Amniotic stem cell (primary cell): Measurements from ENCODE around the gene SLC34A3.

Experiments used
- DNase-seq: peaks from one replicate; lab custom pipeline; 2025; lab: John Stamatoyannopoulos, UW

SLC34A3 gene

DNA sequence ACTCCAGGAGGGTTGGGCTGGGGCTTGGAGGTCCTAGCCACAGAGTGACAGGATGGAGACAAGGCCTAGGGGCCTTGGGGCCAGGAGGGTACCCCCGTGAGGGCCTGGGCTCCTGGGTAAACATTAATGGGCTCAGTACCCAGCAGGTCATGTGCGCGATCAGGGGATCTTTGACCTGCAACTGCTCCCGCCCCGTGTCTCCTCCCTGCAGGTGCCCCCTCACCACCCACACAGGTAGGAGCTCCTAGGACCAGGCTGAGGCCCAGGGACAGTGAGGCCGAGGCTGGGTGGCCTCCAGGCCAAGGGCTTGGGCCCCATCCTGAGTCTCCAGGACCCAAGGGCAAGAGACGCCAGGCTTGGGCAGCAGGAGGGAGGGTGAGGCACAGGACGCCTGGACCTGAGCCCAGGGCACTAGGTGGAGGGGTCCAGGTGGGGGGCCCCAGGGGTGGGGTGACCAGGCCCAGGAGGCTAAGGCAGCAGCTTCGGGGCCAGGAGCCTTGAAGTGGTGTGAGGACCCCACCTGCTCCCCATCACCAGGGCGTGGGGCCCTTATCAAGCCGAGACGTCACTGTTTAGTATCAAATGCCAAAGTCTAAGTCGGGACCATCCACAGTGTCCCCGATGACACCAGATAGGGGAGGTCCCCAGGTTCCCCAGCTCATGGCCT, at the start of gene SLC34A3:
Gene SLC34A3, plus strand, starts transcription at position 197 of the 667 bp plus-strand sequence. CDS start 802 bp downstream, outside the sequence.
- DNase-seq, result no peak

DNA sequence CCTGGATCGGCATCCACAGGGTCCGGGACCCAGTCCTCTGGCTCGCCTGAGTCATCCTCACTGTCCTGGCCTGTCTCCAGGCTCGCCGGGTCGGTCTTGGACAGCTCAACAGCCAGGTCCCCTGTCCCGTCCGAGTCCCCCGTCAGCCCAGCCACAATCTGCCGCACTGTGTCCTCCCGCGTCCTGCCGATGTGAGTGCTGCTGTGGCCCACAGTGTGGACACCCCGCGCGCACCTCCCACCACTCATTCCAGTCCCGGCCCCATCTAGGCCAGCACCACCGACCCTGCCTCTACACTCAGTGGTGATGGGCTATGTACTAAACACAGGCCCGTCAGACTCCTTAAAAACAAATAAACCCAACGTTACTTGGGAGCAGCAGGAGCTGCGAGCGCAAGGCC, 49.0 kb upstream of the SLC34A3 start:
- no peak for DNase-seq

DNA sequence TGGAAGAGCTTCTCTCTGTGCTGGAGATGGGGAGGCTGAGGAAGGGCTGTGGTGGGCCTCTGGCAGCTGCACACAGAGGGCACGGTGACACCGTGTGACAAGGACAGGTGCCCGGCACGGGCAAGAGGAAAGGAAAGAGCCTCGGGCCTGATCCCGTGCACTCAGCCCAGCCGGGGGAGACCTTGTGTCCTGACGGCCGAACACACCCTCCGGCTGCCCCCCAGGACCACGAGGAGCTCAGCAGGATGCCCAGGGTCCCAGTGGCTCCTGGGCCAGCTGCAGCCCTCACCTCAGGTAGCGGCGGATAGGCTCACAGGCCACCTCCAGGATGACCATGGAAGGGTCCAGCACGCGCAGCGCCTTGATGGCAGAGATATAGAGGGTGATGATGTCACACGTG, 47.9 kb upstream of the SLC34A3 start:
- no peak for DNase-seq

DNA sequence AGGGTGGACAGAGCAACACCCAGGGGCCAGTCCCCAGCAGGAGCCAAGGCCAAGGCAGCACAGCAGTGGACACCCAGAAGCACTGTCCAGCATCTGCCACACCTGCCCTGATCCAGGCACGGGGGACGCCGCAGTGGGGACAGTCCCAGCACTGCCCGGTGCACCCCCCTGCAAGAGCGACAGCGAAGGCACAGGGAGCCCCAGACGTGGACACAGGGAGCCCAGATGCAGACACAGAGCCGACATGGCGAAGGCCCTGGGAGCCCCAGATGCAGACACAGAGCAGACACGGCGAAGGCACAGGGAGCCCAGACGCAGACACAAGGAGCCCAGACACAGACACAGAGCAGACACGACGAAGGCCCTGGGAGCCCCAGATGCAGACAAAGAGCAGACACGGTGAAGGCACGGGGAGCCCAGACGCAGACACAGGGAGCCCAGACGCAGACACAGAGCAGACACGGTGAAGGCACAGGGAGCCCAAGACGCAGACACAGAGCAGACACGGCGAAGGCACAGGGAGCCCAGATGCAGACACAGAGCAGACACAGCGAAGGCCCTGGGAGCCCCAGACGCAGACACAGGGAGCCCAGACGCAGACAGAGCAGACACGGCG, 46.6 kb upstream of the SLC34A3 start:
- DNase-seq, result no peak

DNA sequence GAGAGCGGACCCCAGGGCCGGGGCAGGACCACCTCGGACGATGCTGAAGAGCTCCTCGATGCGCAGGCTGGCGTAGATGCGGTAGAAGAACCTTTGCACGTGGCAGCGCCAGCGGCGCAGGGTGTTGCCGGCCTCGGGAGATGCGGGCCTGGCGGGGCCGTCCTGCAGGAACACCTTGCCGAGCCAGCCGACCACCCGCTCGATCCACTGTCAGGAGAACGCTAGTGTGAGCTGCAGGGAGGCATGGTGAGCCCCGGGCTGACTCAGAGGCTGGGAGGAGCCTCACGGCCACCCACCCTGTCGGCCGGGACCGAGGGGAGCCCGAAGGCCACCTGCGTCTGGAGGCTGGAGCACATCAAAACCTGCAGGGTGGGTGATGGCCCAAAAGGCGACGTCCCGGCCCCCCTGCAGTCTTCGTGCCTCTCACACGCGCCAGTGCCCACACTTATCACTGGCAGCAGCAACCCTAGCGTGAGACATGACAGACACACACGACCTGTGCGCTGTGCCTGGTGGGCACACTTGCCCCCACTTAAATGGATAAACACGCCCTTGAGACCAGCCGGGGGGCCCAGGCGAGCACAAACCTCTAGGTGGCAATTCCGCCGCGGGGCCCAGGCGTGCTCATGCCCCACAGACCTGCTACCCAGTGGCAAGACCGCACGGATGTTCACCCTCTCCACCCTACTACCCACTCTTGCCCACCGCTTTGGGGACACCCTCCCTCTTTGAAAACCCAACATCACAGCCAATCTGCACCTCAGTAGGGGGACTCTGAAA, 45.6 kb upstream of the SLC34A3 start:
- DNase-seq, result no peak

DNA sequence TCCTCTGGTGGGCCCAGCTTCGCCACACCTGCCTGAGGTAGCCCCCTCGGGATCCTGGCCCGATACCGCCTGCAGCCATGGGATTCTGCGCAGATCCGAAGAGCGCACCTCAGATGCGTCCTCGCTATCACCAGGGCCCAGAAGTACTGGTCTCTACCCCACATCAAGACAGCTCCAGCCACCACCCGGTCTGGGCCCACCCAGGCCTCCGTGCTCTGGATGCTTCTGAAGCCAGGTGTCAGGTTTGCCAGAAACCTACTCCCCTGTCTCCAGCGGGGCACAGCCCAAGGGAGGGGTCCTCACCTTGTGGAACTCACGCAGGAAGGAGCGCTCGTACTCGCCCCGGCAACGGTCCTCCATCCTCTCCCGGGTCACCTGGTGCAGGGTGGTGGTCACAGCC, 44.8 kb upstream of the SLC34A3 start:
- no peak for DNase-seq

DNA sequence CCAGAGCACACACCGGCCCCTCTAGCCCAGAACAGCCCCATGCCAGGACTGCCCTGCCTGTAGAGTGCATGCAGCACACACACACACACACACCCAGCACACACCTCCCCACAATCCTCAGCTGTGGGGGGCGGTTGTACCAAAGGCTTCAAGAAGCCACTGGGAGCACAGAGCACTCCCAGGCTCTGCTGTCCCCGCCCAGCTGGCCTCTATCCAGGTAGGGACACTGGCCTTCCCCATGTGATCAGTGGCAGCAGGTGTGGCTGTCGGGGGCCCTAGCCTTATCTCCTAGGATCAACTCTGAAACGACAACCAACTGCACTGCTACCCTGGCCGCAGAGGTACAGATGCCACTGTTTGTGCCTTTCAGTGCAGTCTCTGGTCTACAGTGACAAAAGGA, 44.3 kb upstream of the SLC34A3 start:
- DNase-seq, result no peak

DNA sequence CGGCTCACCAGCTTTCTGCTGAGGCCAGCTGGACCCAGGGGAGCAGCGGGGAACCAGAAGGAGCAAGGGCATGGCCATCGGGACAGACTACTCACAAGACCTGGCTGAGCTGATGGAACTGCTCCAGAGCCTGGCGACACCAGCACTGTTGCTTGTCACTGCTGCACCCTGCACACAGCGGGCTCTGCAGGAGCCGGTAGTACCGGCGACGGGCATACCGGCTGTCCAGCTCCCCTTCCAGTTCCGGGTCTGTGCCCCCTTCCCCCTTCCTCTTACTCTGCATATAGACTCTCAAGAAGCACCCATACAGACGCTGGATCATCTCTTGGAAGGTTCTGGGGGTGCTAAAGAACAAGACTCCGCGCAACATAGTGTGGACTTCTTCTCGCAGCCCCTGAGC, 43.3 kb upstream of the SLC34A3 start:
- no peak for DNase-seq

DNA sequence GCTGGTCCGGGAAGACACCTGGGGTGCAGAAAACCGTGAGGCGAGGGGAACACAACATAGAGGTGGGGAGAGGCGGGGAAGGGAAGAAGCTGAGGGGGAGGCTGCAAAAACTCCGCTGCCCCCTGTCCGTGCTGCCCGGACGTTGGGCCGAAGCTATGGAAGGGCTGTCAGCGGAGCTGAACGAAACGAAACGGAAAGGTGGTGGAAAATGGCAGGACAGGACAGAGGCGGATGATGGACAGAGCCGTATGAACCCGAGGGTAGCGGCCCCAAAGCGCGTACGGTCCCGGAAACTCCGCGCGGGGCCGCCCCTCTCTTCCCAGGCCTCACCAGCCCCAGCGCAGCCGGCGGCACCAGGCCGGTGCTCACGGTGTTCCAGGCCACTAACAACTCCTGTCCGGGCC, 42.6 kb upstream of the SLC34A3 start:
- DNase-seq, result no peak

DNA sequence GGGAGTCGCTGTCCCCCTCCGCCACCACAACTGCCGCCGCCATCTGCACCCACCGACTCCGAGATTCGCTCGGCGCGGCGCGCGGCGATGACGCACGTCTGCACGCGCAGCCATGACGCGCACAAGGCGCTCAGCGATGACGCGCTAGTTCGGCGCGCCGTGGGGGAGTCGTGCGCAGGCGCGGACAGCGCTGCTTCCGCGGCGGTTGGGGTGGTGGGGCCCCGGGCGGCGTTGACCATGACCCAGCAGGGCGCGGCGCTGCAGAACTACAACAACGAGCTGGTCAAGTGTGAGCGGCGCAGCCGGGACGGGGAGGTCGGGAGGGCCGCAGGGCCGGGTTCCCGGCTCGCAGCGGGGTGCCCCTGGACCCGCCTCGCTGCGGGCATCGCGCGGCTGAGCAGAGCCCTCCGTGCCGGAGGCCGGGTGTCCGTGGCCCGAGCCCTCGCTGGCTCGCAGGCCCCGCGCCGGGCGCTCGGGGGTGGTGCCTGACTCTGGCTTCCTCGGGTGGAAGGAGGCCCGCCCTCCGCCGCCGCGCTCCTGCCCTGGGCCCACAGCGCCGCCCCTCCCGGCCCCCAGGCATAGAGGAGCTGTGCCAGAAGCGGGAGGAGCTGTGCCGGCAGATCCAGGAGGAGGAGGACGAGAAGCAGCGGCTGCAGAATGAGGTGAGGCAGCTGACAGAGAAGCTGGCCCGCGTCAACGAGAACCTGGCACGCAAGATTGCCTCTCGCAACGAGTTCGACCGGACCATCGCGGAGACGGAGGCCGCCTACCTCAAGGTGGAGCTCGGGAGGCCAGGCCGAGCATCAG, 42.0 kb upstream of the SLC34A3 start, which contains the start of the genes ANAPC2 and SSNA1:
Gene ANAPC2, minus strand, starts transcription at position 71 of the 807 bp plus-strand sequence. Its CDS starts 28 bp downstream, at position 43.
Gene SSNA1, plus strand, starts transcription at position 187 of the 807 bp plus-strand sequence. Its CDS starts 51 bp downstream, at position 238.
- peak; percentile 66 for DNase-seq

DNA sequence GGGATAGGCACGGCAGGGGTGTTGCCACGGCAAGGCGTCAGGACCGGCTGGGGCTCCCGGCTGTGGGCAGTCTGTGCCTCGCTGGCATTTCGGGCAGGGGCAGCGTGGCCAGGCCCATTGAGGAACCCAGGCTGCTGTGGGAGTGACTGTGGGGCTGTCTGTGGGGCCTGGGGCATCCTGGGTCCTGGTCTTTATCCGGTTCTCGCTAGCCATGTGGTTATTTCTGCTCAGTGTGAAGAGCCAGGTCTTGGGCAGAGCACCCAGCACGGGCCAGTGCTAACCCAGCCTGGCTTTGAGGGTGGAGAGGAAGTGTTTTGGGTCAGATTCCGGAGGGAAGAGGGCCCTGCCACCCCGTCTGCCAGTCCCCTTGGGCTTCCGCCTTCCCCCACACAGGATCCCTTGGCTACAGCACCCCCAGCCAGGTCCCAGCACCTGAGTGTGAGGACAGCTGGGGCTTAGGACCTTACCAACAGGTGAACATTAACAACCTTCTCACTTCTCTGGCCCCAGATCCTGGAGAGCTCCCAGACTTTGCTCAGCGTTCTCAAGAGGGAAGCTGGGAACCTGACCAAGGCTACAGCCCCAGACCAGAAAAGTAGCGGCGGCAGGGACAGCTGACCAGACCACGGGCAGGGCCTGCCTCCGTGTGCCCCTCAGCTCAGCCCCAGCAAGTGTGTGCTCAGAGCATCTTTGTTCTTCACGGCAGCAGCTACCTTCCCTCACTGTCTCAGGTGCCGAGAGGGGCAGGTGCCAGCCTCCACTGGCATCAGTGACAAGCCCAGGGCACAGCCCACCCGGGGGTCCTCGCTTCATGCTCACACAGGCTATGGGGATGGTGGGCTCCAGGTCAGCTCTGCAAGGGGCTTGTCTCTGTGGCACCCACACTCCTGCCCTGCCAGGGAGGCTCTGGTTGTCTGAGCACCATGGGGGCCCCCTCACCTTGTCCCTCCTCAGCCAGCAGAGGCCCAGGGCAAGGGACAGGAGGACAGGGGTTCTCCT, 41.1 kb upstream of the SLC34A3 start:
- DNase-seq, result no peak

DNA sequence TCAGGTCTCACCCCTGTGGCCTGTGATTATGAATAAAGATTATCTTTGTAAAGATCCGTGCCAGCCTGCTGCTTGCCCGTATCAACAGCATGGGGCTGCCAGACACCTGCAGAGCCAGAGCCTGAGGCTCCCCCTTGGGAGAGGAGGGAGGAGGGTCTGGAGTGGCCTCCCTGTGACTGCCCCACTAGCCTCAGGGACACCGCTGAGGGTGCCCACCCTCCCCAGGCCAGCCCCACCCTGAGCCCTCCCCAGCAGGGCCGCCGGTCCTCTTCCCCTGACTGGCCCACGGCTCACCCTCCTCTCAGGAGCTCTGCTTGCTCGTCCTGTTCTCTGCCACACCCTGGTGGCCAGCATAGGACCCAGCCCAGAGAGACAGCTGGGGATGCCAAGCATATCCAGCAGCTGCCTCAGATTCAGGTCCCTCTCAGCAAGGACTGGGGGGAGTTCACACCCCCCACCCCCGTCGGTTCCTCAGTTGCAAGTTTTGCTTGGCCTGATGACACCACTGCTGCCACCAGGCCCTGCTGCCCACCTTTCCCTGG, 40.3 kb upstream of the SLC34A3 start:
- no peak for DNase-seq

DNA sequence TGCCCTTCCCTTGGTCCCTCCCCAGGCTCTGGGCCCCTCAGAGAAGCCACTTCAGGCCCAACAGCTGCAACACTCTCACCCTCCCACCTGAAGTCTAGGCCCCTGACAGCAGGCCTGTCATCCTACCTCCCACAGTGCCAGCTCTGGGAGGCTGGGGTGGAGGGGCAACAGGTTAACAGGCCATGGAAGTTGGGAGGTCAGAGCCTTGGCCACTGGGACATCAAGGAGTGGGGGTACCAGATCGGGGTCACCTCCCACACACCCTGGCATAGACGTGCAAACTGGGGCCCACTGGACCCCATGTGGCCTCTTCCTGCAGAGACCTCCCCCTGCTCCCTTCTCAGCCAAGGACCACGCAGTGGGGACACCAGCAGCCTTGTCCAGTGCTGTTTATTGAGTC, 39.5 kb upstream of the SLC34A3 start:
- no peak for DNase-seq

DNA sequence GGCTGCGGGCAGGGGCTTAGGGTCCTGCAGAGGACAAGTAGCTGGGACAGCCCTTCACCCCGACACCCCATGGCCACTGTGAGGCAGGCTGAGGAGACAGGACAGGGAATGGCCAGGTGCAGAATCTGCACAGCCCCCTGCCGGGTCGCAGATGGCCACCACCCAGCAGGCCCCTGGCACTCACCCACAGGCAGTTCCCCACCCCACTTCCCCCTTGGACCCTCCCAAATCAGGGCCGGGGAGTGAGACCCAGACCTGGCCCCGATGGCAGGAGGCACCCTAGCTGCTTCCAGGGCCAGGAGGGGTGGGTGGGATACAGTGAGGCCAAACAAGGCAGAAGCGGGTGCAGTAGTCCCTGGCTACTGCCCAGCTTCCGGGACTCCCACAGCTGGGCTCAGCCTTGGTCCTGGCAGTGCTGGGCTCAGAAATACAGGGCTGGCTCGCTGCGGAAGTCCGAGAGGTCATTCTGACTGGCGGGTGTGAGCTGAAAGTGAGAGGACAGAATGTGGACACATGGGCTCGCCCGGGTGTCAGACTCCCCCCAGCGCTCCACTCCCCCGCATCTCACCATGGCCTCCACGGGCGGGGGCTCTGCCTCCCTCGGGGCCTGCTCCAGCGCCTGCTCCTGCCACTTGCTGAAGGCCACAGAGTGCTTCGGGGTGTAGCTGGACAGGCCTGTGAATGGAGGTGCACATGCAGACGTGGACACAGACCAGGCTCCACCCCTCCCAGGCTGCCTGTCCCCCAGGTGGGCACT, 38.8 kb upstream of the SLC34A3 start:
- DNase-seq, result no peak

DNA sequence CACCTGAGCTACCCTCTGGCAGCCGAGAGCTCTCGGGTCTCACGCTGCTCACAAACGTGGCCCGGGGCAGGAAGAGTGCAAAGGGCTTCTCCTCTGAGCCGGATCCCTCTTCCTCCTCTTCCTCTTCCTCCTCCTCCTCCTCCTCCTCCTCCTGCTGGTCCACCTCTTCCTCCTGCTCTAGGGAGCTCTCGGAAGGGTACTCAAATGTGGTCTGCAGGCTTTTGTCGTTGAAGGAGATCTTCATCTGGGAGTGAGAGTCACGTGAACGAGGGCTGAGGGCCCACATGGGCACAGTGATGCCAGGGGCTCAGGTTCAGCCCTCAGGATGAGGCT, 38.3 kb upstream of the SLC34A3 start:
- DNase-seq, result no peak

DNA sequence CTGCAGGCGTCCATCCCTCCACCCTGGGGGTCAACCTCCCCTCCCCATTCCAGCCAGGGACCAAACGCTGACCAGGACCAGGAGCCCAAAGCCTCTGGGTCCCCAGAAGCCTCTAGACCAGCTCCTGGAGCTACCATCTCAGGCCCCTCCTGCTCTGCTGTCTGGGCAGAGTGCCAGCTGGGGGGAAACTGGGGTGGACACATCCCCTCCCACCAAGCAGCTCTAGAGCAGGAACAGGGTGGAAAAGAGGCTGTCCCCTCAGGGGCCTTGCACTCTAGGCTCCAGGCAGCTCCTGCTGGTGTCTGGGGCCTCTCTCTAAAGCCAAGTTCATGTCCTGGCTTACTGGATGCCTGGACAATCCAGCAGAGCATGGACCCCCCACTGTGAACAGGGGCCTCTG, 37.8 kb upstream of the SLC34A3 start:
- no peak for DNase-seq

DNA sequence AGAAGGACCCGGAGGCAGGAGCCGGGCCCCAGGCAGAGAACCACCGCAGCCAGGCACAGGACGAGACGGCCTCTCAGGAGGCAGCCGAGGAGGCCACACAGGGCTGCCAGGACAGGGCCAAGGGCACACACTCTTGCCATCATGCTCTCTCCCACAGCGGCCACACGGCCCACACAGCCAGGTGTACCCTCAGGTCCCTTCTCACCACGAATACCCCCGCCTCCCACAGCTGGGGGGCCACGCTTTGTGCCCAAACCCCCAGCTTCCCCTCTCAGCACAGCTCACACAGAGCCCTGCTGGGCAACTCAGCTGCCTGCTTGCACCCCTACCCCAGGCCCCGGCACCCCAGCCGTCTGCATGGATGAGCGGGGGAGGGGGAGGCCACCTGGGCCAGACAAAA, 36.9 kb upstream of the SLC34A3 start:
- DNase-seq, result no peak

DNA sequence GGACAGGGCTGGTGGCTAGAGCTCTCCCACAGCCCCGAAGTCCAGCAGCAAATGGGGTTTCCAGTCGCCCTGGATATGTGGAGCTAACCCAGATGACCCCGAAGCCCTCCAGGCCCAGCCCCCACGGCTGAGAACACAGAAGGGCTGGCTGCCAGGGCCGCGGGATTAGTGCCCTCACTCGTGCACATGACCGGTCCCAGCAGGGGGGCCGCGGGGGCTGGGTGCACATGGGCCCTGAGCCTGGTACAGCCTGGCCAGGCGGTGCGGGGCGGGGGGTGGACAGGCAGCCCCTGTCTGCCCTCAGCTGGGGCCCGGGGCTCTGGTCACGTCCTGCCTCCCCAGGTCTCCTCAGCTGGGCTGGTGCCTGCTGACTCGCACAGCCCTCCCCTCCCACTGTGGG, 36.3 kb upstream of the SLC34A3 start:
- no peak for DNase-seq

DNA sequence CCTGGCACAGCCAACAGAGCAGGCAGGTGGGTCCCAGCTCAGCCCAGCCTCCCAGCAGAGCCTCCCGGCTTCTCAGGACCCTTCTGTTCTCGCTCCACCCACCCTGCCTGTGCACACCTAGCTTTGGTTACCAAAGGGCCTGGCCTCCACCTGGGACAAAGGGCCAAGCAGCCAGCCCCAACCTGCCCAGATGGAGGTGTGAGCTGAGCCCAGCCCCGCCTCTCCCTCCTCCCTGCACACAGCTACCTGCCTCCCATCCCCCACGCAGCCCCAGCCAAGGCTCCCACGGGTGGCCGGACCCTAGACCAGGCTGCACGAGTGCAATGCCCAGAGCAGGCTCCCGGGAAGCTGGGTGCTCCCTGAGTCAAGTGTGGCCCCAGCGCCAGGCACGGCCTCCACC, 35.8 kb upstream of the SLC34A3 start:
- DNase-seq, result no peak
